Measurements from ENCODE around the gene DCLK2.

DNA sequence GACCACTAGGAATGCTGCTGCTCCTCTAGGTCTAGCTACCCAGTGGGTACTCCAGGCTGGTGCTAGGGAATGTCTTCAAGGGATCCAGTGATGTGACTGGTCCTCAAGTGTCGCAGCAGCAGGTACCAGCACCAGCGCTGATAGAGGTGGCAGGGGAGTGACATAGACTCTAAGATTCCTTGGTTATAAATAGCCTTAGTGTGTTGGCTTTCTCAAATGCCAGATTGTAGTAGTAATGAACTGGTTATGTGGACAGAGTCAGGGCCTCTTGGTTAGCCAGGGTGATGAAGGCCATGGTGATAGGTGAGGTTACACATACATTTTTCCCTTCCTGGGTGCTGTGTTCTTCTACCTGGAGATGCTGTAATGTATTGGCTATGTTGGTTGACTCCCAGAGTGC, 38.3 kb downstream of the DCLK2 start:
- TF ChIP-seq, protein P1, sequence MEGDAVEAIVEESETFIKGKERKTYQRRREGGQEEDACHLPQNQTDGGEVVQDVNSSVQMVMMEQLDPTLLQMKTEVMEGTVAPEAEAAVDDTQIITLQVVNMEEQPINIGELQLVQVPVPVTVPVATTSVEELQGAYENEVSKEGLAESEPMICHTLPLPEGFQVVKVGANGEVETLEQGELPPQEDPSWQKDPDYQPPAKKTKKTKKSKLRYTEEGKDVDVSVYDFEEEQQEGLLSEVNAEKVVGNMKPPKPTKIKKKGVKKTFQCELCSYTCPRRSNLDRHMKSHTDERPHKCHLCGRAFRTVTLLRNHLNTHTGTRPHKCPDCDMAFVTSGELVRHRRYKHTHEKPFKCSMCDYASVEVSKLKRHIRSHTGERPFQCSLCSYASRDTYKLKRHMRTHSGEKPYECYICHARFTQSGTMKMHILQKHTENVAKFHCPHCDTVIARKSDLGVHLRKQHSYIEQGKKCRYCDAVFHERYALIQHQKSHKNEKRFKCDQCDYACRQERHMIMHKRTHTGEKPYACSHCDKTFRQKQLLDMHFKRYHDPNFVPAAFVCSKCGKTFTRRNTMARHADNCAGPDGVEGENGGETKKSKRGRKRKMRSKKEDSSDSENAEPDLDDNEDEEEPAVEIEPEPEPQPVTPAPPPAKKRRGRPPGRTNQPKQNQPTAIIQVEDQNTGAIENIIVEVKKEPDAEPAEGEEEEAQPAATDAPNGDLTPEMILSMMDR (IDR thresholded peaks at IDR 0.05), result no peak
- no peak for TF ChIP-seq POLR2A (IDR thresholded peaks at IDR 0.05)

All from right lobe of liver (tissue), 4 donors.